VCaP (cell line): ENCODE data around the gene PPCDC.

ENCODE experiments used
- H3K27ac ChIP-seq: fragments of 450-650 bp; 2 replicates; pipeline ENCODE4 v1.5.1; 2017
- CTCF ChIP-seq: fragments of 450-650 bp; conservative IDR thresholded peaks from 2 replicates; pipeline ENCODE4 v1.5.1; 2017; ENCODE audit warnings: mild to moderate bottlenecking, moderate library complexity

PPCDC gene

GRCh38 chr15:75051711-75052110 is 28.3 kb downstream of the PPCDC start:
- no peak for TF ChIP-seq CTCF
- H3K27ac ChIP-seq, result no peak overlapping the region

DNA sequence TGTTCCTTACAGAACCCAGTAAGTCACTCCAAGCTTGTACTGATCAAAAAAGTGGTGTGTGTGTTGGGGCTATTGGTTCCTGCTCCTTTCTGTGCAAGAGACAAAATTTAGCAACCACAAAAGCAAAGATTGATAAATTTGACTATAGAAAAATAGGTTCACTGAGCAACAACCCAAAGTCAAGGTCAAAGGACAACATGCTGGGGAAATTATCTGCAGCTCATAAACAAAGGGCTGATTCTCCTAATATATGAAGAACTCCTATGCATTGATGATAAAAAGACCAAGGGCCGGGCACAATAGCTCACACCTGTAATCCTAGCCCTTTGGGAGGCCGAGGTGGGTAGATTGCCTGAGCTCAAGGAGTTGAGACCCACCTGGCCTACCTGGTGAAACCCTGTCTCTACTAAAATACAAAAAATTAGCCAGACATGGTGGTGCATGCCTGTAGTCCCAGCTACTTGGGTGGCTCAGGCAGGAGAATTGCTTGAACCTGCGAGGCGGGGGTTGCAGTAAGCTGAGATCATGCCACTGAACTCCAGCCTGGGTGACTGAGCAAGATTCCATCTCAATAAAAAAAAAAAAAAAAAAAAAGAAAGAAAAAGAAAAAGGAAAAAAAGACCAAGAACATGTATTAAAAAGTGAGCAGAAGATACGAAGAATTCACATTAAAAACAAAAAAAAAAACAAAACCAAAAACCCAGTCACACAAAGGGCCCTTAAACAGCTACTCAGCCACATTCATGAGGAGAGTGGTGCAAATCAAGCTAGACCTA is 29.8 kb downstream of the PPCDC start:
- no peak for TF ChIP-seq CTCF
- H3K27ac ChIP-seq, result peak overlapping the region; percentile 42

DNA sequence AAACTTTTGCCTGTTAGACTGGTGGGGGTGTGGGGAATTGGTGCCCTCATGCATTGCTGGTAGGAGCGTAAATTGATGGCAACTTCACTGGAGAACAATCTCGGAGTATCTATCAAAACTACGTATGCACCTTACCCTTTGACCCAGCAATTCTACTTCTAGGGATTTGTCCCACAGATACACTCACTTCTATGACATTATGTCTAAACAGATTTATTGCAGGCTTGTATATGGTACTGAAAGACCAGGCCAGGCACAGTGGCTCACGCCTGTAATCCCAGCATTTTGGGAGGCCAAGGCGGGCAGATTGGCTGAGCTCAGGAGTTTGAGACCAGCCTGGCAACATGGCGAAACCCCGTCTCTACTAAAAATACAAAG is 30.3 kb downstream of the PPCDC start:
- H3K27ac ChIP-seq, result peak overlapping the region; percentile 42
- TF ChIP-seq CTCF, result no peak

GRCh38 chr15:75054172-75054897 is 30.9 kb downstream of the PPCDC start:
- TF ChIP-seq CTCF, result no peak
- H3K27ac ChIP-seq, result peak overlapping the region; percentile 42

GRCh38 chr15:75056036-75056435 is 32.6 kb downstream of the PPCDC start:
- H3K27ac ChIP-seq, result peak overlapping the region; percentile 42; the same call in 1 of the 2 replicates
- TF ChIP-seq CTCF, result no peak

DNA sequence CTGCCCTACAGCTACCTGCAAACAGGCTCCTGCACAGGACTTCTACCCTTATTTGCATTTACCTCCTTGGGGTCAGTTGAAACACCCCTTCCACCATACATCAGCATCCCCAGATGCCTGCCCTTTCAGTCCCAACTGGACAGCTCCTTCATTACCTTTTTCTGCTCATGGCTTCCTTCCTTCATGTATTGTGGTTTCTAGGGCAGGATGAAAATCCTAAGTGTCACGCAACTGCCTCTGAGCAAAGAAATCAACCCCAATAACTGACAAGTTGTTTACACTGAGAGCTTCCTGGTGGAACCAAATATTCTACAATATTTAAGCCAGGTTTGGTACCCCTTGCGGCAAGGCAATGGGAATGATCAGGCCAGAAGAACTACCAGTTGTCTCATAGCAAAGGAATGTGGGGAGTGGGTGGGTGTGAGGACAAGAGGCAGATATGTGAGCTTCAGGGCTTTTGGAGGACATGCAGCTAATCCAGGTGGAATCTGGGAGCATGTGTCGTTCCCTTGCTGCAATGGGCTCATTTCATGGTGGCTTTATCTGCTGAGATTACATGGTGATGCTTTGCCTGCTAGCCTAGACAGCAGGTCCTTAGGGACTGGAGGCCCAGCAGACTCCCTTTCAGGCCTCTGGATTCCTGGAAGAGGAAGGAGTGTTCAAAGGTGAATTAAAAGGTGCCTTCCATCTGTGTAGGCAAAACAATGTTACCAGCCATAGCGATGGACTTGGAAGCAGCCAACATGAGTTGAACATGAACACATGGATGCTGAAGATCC is 34.9 kb downstream of the PPCDC start:
- H3K27ac ChIP-seq, result no peak overlapping the region
- TF ChIP-seq CTCF, result no peak

DNA sequence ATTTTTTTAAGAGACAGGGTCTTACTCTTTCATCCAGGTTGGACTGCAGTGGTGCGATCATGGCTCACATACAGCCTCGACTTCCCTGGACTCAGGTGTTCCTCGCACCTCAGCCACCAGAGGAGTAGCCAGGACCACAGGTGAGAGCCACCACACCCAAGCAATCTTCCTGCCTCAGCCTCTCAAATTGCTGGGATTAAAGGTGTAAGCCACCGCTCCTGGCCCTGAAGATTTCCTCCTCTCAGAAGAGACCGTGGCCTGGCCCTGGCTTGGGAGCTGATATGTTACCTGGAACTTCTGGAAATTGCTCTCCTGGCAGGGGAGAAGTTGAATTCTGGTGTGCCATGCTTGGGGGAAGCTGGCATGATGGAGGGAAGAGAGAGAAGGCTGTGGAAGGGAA is 36.2 kb downstream of the PPCDC start:
- no peak overlapping the region for H3K27ac ChIP-seq
- TF ChIP-seq CTCF, result no peak
